PFSK-1 (cell line): ENCODE results near the gene AOPEP.

Source experiments
- FOXP2 ChIP-seq: optimal IDR thresholded peaks from 2 replicates; pipeline ENCODE3; 2011; ENCODE audit warnings: borderline replicate concordance, control low read depth, inconsistent platforms; ENCODE audit not compliant: insufficient read depth; ENCODE audit errors: extremely low read length, extremely low read depth
- POLR2AphosphoS5 ChIP-seq: IDR thresholded peaks from 2 replicates; pipeline ENCODE4 v1.6.1; 2012; ENCODE audit warnings: low read depth, mild to moderate bottlenecking, control low read depth, low read length, moderate library complexity
- REST ChIP-seq, 2 experiments: IDR thresholded peaks; 2 replicates each; pipeline versions ENCODE4 v1.6.1 to v1.8.0; 2011 to 2012; ENCODE audit warnings: low read depth in 2 of 2, low read length in 2 of 2, control low read depth in 1 of 2, inconsistent platforms in 1 of 2, mild to moderate bottlenecking in 1 of 2, moderate library complexity in 1 of 2; ENCODE audit not compliant: insufficient read depth in 1 of 2
- SIN3A ChIP-seq: IDR thresholded peaks from 2 replicates; pipeline ENCODE4 v1.6.1; 2012; ENCODE audit warnings: mild to moderate bottlenecking, low read length, moderate library complexity, borderline replicate concordance; ENCODE audit not compliant: insufficient read depth
- TAF1 ChIP-seq: IDR thresholded peaks from 2 replicates; pipeline ENCODE4 v1.6.1; 2012; ENCODE audit warnings: low read length, control low read depth, borderline replicate concordance; ENCODE audit not compliant: insufficient read depth

AOPEP gene

DNA sequence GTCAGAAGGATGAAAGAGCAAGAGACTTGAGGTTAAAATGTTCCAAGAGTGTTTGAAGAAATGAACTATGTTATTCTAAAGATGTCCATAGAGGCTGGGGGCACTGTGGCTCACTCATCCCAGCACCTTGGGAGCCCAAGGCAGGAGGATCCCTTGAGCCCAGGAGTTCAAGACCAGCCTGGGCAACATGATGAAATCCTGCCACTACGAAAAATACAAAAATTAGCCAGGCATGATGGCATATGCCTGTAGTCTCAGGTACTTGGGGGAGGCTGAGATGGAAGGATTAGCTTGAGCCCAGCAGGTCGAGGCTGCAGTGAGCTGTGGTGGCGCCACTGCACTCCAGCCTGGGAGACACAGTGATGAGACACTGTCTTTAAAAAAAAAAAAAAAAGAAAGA, 2.7 kb downstream of the AOPEP start:
- TF ChIP-seq SIN3A (no peak), POLR2AphosphoS5 (no peak), FOXP2 (no peak), TAF1 (no peak), REST (IDR thresholded peaks at IDR 0.05; ENCODE audit: insufficient read depth in 1 of 2, low read depth in 2 of 2, low read length in 2 of 2) (no peak)

DNA sequence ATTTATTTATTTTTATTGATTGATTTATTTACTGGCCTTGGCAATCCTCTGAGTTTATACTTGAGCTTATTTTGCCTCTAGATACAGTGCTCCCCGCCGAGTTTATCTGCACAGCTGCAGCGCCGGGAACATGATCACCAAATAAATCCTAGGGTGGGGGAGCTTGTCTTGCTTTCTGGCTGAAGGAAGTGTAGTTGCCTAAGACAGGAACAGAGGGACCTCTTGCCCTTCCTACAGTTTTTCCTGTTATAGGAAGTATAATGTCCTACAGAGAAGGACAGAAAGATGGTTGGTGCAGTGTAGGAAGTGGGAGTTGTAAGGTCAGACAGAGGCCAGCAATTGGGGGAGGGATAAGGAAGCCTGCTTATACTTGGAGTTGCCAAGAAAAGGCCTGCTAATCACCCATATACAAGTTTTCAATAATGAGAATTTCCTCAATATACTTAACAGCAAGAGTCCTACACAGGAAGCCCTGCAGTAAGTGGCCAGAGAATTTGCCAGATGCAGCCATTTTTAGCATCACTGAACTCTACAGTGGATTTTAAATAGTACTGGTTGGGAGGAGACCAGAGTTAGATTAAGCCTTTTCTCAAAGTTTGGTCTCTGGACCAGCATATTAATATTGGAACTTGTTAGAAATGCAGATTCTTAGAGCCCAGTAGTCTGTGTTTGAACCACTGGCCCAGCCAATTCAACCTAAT, 7.7 kb downstream of the AOPEP start:
- TF ChIP-seq FOXP2 (no peak), TAF1 (no peak), POLR2AphosphoS5 (no peak), REST (IDR thresholded peaks at IDR 0.05; ENCODE audit: insufficient read depth in 1 of 2, low read depth in 2 of 2, low read length in 2 of 2) (no peak), SIN3A (no peak)

DNA sequence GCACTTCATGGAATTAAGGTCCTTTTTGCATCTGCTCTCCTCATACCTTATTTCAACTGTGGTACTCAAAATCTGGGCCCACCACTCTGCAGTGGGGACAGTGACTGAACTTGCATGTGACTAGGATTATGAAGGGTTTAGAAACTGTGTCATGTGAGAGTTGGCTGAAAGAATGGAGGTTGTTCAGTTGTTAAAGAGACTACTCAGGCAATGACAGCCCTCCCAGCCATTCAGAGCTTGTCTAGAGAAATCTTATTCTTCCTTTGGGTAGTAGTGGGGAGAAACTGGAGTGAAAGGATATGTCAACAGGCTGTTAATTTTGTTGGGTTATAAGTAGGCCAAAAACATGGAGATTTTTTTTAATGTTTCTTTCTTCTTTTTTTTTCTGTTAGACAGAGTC, 10.3 kb downstream of the AOPEP start:
- TF ChIP-seq FOXP2 (no peak), REST (IDR thresholded peaks at IDR 0.05; ENCODE audit: insufficient read depth in 1 of 2, low read depth in 2 of 2, low read length in 2 of 2) (no peak), SIN3A (no peak), TAF1 (no peak), POLR2AphosphoS5 (no peak)

GRCh38 chr9:94740145-94740840, 13.8 kb downstream of the AOPEP start:
- TF ChIP-seq POLR2AphosphoS5 (no peak), FOXP2 (no peak), REST (IDR thresholded peaks at IDR 0.05; ENCODE audit: insufficient read depth in 1 of 2, low read depth in 2 of 2, low read length in 2 of 2) (no peak), SIN3A (no peak), TAF1 (no peak)
